Activated CD4-positive, alpha-beta T cell treated with anti-CD3 and anti-CD28 coated beads, Interleukin-10, Interleukin-2, amounts not matched to agents 100 ng/mL and 50 ng/mL, durations not matched to agents 16 hours and 8 hours (primary cell): Measurements from ENCODE around the gene ANTXR1.

Source experiments
- DNase-seq: peaks from one replicate; pipeline ENCODE4 v3.0.0-alpha.2; 2020

The ANTXR1 gene

GRCh38 chr2:69139778-69140670, 127.0 kb downstream of the ANTXR1 start:
- no peak for DNase-seq

- DNase-seq = no peak
These were observed 128.1 kb downstream of the ANTXR1 start for GRCh38 chr2:69141061-69141460.

GRCh38 chr2:69143748-69144360, 130.9 kb downstream of the ANTXR1 start:
- DNase-seq = no peak

- no peak for DNase-seq
These were observed 132.2 kb downstream of the ANTXR1 start for GRCh38 chr2:69145204-69145603.

- DNase-seq = no peak
These were observed 135.0 kb downstream of the ANTXR1 start for GRCh38 chr2:69147841-69148533.

- no peak for DNase-seq
These were observed 136.7 kb downstream of the ANTXR1 start for GRCh38 chr2:69149631-69150215.

GRCh38 chr2:69151931-69152330, 139.0 kb downstream of the ANTXR1 start:
- DNase-seq = no peak

- DNase-seq = no peak
These were observed 140.0 kb downstream of the ANTXR1 start for GRCh38 chr2:69152847-69153583.

- DNase-seq = no peak
These were observed 141.1 kb downstream of the ANTXR1 start for GRCh38 chr2:69154106-69154505.

GRCh38 chr2:69156624-69157023, 143.6 kb downstream of the ANTXR1 start:
- DNase-seq = no peak

GRCh38 chr2:69157441-69157840, 144.5 kb downstream of the ANTXR1 start:
- DNase-seq = no peak

GRCh38 chr2:69159986-69160385, 147.0 kb downstream of the ANTXR1 start:
- DNase-seq = no peak

GRCh38 chr2:69162057-69162456, 149.1 kb downstream of the ANTXR1 start:
- no peak for DNase-seq

- DNase-seq = peak; percentile 18
These were observed 150.1 kb downstream of the ANTXR1 start for GRCh38 chr2:69163109-69163508.

- no peak for DNase-seq
These were observed 150.6 kb downstream of the ANTXR1 start for GRCh38 chr2:69163556-69163955.

- DNase-seq = no peak
These were observed 151.2 kb downstream of the ANTXR1 start for GRCh38 chr2:69164061-69164778.

- no peak for DNase-seq
These were observed 152.3 kb downstream of the ANTXR1 start for GRCh38 chr2:69165091-69165880.

- DNase-seq = no peak
These were observed 153.5 kb downstream of the ANTXR1 start for GRCh38 chr2:69166465-69166811.

GRCh38 chr2:69166812-69167468, 154.0 kb downstream of the ANTXR1 start:
- DNase-seq = no peak

GRCh38 chr2:69167469-69167822, 154.5 kb downstream of the ANTXR1 start:
- no peak for DNase-seq
